GM23248 (cell line): ENCODE results near the gene RPL39L. TPM values are rescaled to one million over a fixed set of nuclear protein-coding genes. Genes with fewer than 3 reads are reported as not detected.

Experiments
- DNase-seq: peaks from one replicate; pipeline ENCODE4 v3.0.0-alpha.2; 2015
- H2AFZ ChIP-seq: fragments of 200-600 bp; sonication (generic); 2 replicates; pipeline ENCODE4 v1.6.1; 2016; ENCODE audit warnings: antibody characterized with exemption
- H3F3A ChIP-seq: fragments of 200-600 bp; sonication (generic); 2 replicates; pipeline ENCODE4 v1.6.1; 2016; ENCODE audit warnings: mild to moderate bottlenecking, antibody characterized with exemption, mixed run types; ENCODE audit not compliant: insufficient read depth
- H3K27ac ChIP-seq: fragments of 200-600 bp; sonication (generic); 2 replicates; pipeline ENCODE4 v1.5.1; 2016; ENCODE audit warnings: mild to moderate bottlenecking
- H3K27me3 ChIP-seq: fragments of 200-600 bp; sonication (generic); replicated peaks from 2 replicates; pipeline ENCODE4 v1.6.1; 2016; ENCODE audit warnings: mild to moderate bottlenecking; ENCODE audit not compliant: insufficient read depth
- H3K36me3 ChIP-seq: fragments of 200-600 bp; sonication (generic); 2 replicates; pipeline ENCODE4 v1.6.1; 2016; ENCODE audit warnings: low read depth, mild to moderate bottlenecking
- H3K4me1 ChIP-seq: fragments of 200-600 bp; sonication (generic); 2 replicates; pipeline ENCODE4 v1.6.1; 2016; ENCODE audit warnings: mild to moderate bottlenecking; ENCODE audit not compliant: insufficient read depth
- H3K4me2 ChIP-seq: fragments of 200-600 bp; sonication (generic); one replicate; pipeline ENCODE4 v1.6.1; 2016; ENCODE audit warnings: mild to moderate bottlenecking; ENCODE audit not compliant: unreplicated experiment
- H3K4me3 ChIP-seq: fragments of 200-600 bp; sonication (generic); 2 replicates; pipeline ENCODE4 v1.5.1; 2016; ENCODE audit warnings: mild to moderate bottlenecking
- H3K79me2 ChIP-seq: fragments of 200-600 bp; sonication (generic); 2 replicates; pipeline ENCODE4 v1.6.1; 2016; ENCODE audit warnings: mild to moderate bottlenecking; ENCODE audit not compliant: insufficient read depth
- H3K9ac ChIP-seq: fragments of 200-600 bp; sonication (generic); 2 replicates; pipeline ENCODE4 v1.6.1; 2016; ENCODE audit warnings: mild to moderate bottlenecking
- H3K9me2 ChIP-seq: fragments of 200-600 bp; sonication (generic); 2 replicates; pipeline ENCODE4 v1.6.1; 2016; ENCODE audit warnings: mixed run types, mild to moderate bottlenecking, moderate library complexity; ENCODE audit not compliant: insufficient read depth
- H3K9me3 ChIP-seq: fragments of 200-600 bp; sonication (generic); one replicate; pipeline ENCODE4 v1.6.1; 2017; ENCODE audit warnings: low read depth
- H4K20me1 ChIP-seq: fragments of 200-600 bp; sonication (generic); 2 replicates; pipeline ENCODE4 v1.6.0; 2016; ENCODE audit not compliant: insufficient read depth
- EZH2 ChIP-seq: fragments of 200-600 bp; sonication (generic); IDR thresholded peaks from 2 replicates; pipeline ENCODE4 v1.6.1; 2018; ENCODE audit warnings: antibody characterized with exemption, mild to moderate bottlenecking; ENCODE audit not compliant: insufficient read depth, poor library complexity, severe bottlenecking
- EZH2phosphoT487 ChIP-seq: fragments of 200-600 bp; sonication (generic); IDR thresholded peaks from 2 replicates; pipeline ENCODE4 v1.6.1; 2018; ENCODE audit warnings: antibody characterized with exemption, moderate library complexity, mild to moderate bottlenecking, low read depth; ENCODE audit not compliant: insufficient read depth
- WGBS, 2 experiments: methylation state at CpG; one replicate each; pipeline ENCODE4 v1.1.6; 2015 to 2017; ENCODE audit warnings: low lambda C conversion rate in 2 of 2, low coverage in 1 of 2; ENCODE audit errors: missing lambda C conversion rate in 2 of 2; 5-methylcytosine and 5-hydroxymethylcytosine counted together
- in situ Hi-C: fragments of 300-500 bp; cut with MboI; formaldehyde crosslinking; loops from 2 replicates; pipeline ENCODE4 v1.15.0; 2020
- polyA plus RNA-seq: library from polyadenylated mRNA; unstranded; fragments of >200 nt; fragmentation: Nextera tagmentation; extraction: Ambion mirVana; gene quantifications from 2 replicates; pipeline ENCODE4 v1.2.1, GENCODE V29; 2016
- total RNA-seq: library from RNA; depleted of rRNA; stranded (reverse); fragments of >200 nt; shearing (Covaris generic); gene quantifications from 2 replicates; pipeline ENCODE4 v1.2.3, GENCODE V29; 2014

The RPL39L gene
- total and polyA plus RNA-seq, 2 experiments from 2014 or later: 12.8 to 22.0 TPM

DNA sequence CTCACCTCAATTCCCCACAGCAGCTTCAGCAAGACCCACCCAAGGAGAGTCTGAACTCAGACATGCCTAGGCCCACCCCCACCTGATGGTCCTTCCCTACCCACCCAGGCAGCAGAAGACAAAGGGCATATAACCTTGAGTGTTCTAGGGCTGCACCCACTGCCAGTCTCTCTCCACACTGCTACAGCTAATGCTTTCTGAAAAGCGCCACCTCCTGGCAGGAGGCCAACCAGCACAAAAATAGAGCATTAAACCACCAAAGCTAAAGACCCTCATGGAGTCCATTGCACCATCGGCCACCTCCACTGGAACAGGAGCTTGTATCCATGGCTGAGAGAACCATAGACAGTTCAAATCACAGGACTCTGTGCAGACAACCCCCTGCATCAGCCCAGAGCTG is 11.3 kb upstream of the RPL39L start:
- 55 to 63% methylated on average over 2 of the region's 2 CpGs for WGBS, 2 experiments
- no peak for DNase-seq

DNA sequence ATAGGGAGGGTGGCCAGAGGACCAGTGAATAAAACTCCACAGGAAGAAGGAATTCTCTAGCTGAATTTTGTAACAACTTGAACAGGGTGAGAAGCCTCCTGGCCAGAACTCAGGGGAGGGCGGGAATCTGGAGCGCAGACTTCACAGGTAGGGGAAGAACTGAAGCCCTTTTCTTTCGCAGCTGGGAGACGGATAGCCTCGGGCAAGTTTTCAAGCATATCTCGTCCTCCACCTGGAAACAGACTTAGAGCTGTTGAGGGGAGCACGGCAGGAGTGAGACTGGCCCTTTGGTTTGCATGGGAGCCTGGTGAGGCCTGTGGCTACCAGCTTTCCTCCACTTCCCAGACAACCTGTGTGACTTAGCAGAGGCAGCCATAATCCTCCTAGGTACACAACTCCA is 10.9 kb upstream of the RPL39L start:
- H3K27me3 ChIP-seq: peaks cover 26% of the 10 kb centered on the region
- H3F3A ChIP-seq: no peaks in the 10 kb centered on the region
- in situ Hi-C loops: no loop called here

More for the DNA sequence above, 11.3 kb upstream of the RPL39L start:
- no peaks in the 10 kb centered on the region for H3K9me2 ChIP-seq
- H4K20me1 ChIP-seq: no peaks in the 10 kb centered on the region
- in situ Hi-C loops: no loop called here
- H3K4me3 ChIP-seq: no peak overlapping the region
- TF ChIP-seq EZH2phosphoT487: no peak
- TF ChIP-seq EZH2: no peak
- no peak overlapping the region for H3K9ac ChIP-seq
- no peak overlapping the region for H2AFZ ChIP-seq
- H3K27ac ChIP-seq: no peak overlapping the region
- H3K9me3 ChIP-seq: no peaks in the 10 kb centered on the region
- H3K79me2 ChIP-seq: no peaks in the 10 kb centered on the region
- H3F3A ChIP-seq: no peaks in the 10 kb centered on the region
- no peaks in the 10 kb centered on the region for H3K4me1 ChIP-seq
- H3K27me3 ChIP-seq: peaks cover 26% of the 10 kb centered on the region
- no peaks in the 10 kb centered on the region for H3K36me3 ChIP-seq
- H3K4me2 ChIP-seq: no peak overlapping the region

GRCh38 chr3:187146389-187146788 is 7.1 kb upstream of the RPL39L start:
- Histone ChIP-seq H3K4me1 (no peaks in the 10 kb centered on the region), H3K79me2 (no peaks in the 10 kb centered on the region), H3K4me3 (no peak overlapping the region), H3K4me2 (no peak overlapping the region), H3K27me3 (peaks cover 2% of the 10 kb centered on the region; the same call in 1 of the 2 replicates), H3K36me3 (no peaks in the 10 kb centered on the region), H3K9me2 (no peaks in the 10 kb centered on the region), H3K27ac (no peak overlapping the region), H3K9me3 (no peaks in the 10 kb centered on the region), H4K20me1 (no peaks in the 10 kb centered on the region), H2AFZ (no peak overlapping the region), H3K9ac (no peak overlapping the region), H3F3A (no peaks in the 10 kb centered on the region)
- TF ChIP-seq EZH2 (no peak), EZH2phosphoT487 (no peak)
- in situ Hi-C loops: no loop called here
- 50 to 63% methylated on average over 3 of the region's 3 CpGs for WGBS, 2 experiments
- DNase-seq: no peak

More for the DNA sequence above, 10.9 kb upstream of the RPL39L start:
- H4K20me1 ChIP-seq: no peaks in the 10 kb centered on the region
- no peaks in the 10 kb centered on the region for H3K79me2 ChIP-seq
- no peak overlapping the region for H3K4me2 ChIP-seq
- no peak overlapping the region for H3K4me3 ChIP-seq
- WGBS, 2 experiments: 79 to 83% methylated on average over 7 of the region's 7 CpGs
- H2AFZ ChIP-seq: no peak overlapping the region
- H3K27ac ChIP-seq: no peak overlapping the region
- no peak overlapping the region for H3K9ac ChIP-seq
- no peaks in the 10 kb centered on the region for H3K9me3 ChIP-seq
- H3K4me1 ChIP-seq: no peaks in the 10 kb centered on the region
- H3K9me2 ChIP-seq: no peaks in the 10 kb centered on the region
- no peaks in the 10 kb centered on the region for H3K36me3 ChIP-seq
- TF ChIP-seq EZH2phosphoT487: no peak
- no peak for TF ChIP-seq EZH2
- no peak for DNase-seq

GRCh38 chr3:187145149-187145895 is 6.0 kb upstream of the RPL39L start:
- no peak overlapping the region for H3K4me3 ChIP-seq
- no peaks in the 10 kb centered on the region for H3K4me1 ChIP-seq
- no peak overlapping the region for H3K9ac ChIP-seq
- no peak overlapping the region for H3K4me2 ChIP-seq
- no peaks in the 10 kb centered on the region for H3K27me3 ChIP-seq
- H2AFZ ChIP-seq: no peak overlapping the region
- DNase-seq: no peak
- no peaks in the 10 kb centered on the region for H3K9me2 ChIP-seq
- TF ChIP-seq EZH2: no peak
- TF ChIP-seq EZH2phosphoT487: no peak
- H3K9me3 ChIP-seq: no peaks in the 10 kb centered on the region
- no peaks in the 10 kb centered on the region for H4K20me1 ChIP-seq
- no peak overlapping the region for H3K27ac ChIP-seq
- H3F3A ChIP-seq: no peaks in the 10 kb centered on the region
- in situ Hi-C loops: no loop called here
- no peaks in the 10 kb centered on the region for H3K36me3 ChIP-seq
- H3K79me2 ChIP-seq: no peaks in the 10 kb centered on the region
- 42 to 47% methylated on average over 3 of the region's 3 CpGs for whole genome bisulfite sequencing, 2 experiments
